CD4-positive, CD25-positive, alpha-beta regulatory T cell (primary cell): ENCODE results near the gene ATAD3A. TPM values are rescaled to one million over a fixed set of nuclear protein-coding genes. Genes with fewer than 3 reads are reported as not detected.
A peak's percentile ranks its signal among the peaks of the same experiment; 100 is the strongest.
"Not testable (repeated sequence)": the region's sequence is repeated elsewhere in the genome, so short reads cannot be mapped to it uniquely, and the experiment has no call there.

ENCODE experiments used
- ATAC-seq, 2 donors: fragments of 150-1000 bp; cut with Tn5 transposase; one replicate each; pipeline ENCODE4 v1.10.0; 2021; ENCODE audit warnings: low read depth in 2 of 2, moderate number of reproducible peaks in 2 of 2, moderate library complexity in 1 of 2
- DNase-seq, 3 donors: peaks; one replicate each; pipeline versions ENCODE4 v3.0.0 to v3.0.0-alpha.2; 2012 to 2022; ENCODE audit warnings: mixed read lengths in 1 of 3
- H3K27ac ChIP-seq: one replicate; pipeline ENCODE4 v1.7.0; 2013; ENCODE audit warnings: mild to moderate bottlenecking, low read length; ENCODE audit not compliant: insufficient read depth, poor library complexity, severe bottlenecking
- H3K27me3 ChIP-seq: one replicate; pipeline ENCODE4 v1.7.0; 2013; ENCODE audit warnings: low read length; ENCODE audit not compliant: control insufficient read depth, insufficient read depth
- H3K36me3 ChIP-seq: one replicate; pipeline ENCODE4 v1.7.0; 2013; ENCODE audit warnings: mild to moderate bottlenecking, low read length, moderate library complexity; ENCODE audit not compliant: control insufficient read depth, insufficient read depth
- H3K4me1 ChIP-seq: 2 replicates; pipeline ENCODE4 v1.7.0; 2013; ENCODE audit warnings: mild to moderate bottlenecking, low read length; ENCODE audit not compliant: insufficient read depth, control insufficient read depth, poor library complexity, severe bottlenecking
- H3K4me3 ChIP-seq: one replicate; pipeline ENCODE4 v1.7.0; 2013; ENCODE audit warnings: low read depth, mild to moderate bottlenecking, low read length, moderate library complexity
- H3K9me3 ChIP-seq, 2 experiments: 1 replicate in 1 of 2; 2 replicates in 1 of 2; pipeline ENCODE4 v1.7.0; 2013; ENCODE audit warnings: low read length in 2 of 2, mild to moderate bottlenecking in 1 of 2, moderate library complexity in 1 of 2; ENCODE audit not compliant: control insufficient read depth in 2 of 2
- H3K27ac Mint-ChIP-seq, 3 donors: one replicate each; pipeline ENCODE4 v1.8.0; 2020 to 2022; ENCODE audit warnings: mild to moderate bottlenecking in 3 of 3, mixed read lengths in 3 of 3, moderate library complexity in 2 of 3
- H3K27me3 Mint-ChIP-seq: one replicate; pipeline ENCODE4 v1.8.0; 2022; ENCODE audit warnings: mild to moderate bottlenecking, mixed read lengths
- H3K36me3 Mint-ChIP-seq: one replicate; pipeline ENCODE4 v1.8.0; 2020; ENCODE audit warnings: mixed read lengths
- H3K4me1 Mint-ChIP-seq, 4 donors: one replicate each; pipeline ENCODE4 v1.8.0; 2020 to 2022; ENCODE audit warnings: mixed read lengths in 4 of 4, mild to moderate bottlenecking in 1 of 4
- H3K4me3 Mint-ChIP-seq, 4 donors: one replicate each; pipeline ENCODE4 v1.8.0; 2020 to 2022; ENCODE audit warnings: mild to moderate bottlenecking in 4 of 4, mixed read lengths in 4 of 4, moderate library complexity in 3 of 4
- H3K9me3 Mint-ChIP-seq, 7 donors: one replicate each; pipeline ENCODE4 v1.8.0; 2020 to 2022; ENCODE audit warnings: mixed read lengths in 7 of 7, mild to moderate bottlenecking in 3 of 7, moderate library complexity in 2 of 7
- polyA plus RNA-seq, 4 donors: library from polyadenylated mRNA; unstranded; fragments of 300-500 nt; fragmentation: Illumina TruSeq; gene quantifications; one replicate each; pipeline ENCODE4 v1.2.3, GENCODE V29; 2021
- total RNA-seq: library from RNA; stranded (reverse); gene quantifications from one replicate; pipeline ENCODE4 v1.2.3, GENCODE V29; 2022

Gene ATAD3A
- total and polyA plus RNA-seq, 5 donors from 2014 or later = 6.2 to 20.0 (median 7.5) TPM

DNA sequence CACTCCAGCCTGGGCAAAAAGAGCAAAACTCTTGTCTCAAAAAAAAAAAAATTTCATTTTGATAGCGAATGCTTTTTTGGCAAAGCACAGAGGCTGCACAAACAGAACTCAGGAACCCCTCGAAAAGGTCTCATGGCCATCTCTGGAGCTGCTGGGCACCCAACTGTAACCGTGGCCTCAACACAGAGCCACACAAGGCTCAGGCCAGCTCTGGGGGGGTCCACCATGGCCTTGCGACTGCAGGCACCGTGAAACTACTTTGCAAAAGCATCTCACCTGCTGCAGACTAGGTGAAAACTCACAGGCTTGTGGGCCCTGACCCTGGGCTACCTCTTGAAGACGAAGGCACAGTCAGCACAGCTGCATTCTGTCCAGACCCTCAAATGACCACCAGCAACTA is 44.5 kb downstream of the ATAD3A start:
- peaks cover 0 to 6% (median 1%) of the 10 kb centered on the region in 4 donors for H3K4me1 Mint-ChIP-seq
- Histone ChIP-seq H3K27ac (no peak overlapping the region), H3K9me3 (no peaks in the 10 kb centered on the region), H3K4me3 (no peak overlapping the region), H3K27me3 (no peaks in the 10 kb centered on the region), H3K4me1 (no peaks in the 10 kb centered on the region), H3K36me3 (peaks cover 6% of the 10 kb centered on the region)
- H3K27ac Mint-ChIP-seq = peak overlapping the region in 1 of 3 donors; percentile 63
- no peaks in the 10 kb centered on the region for H3K36me3 Mint-ChIP-seq
- H3K9me3 Mint-ChIP-seq = peaks cover 0 to 1% (median 0%) of the 10 kb centered on the region in 7 donors
- no peak for DNase-seq
- no peaks in the 10 kb centered on the region for H3K27me3 Mint-ChIP-seq
- H3K4me3 Mint-ChIP-seq = no peak overlapping the region
- no peak for ATAC-seq

DNA sequence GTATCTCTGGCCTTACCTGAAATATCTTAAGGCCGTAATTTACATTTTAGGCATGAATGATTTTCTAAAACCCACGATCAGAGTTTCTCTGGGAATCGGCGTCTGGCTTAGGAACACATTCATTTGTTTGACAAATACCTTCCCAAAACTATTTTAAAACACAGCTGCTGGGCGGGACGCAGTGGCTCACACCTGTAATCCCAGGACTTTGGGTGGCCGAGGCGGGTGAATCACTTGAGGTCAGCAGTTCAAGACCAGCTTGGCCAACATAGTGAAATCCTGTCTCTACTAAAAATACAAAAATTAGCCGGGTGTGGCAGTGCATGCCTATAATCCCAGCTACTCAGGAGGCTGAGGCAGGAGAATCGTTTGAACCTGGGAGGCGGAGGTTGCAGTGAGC is 45.0 kb downstream of the ATAD3A start:
- not testable (repeated sequence) for H3K4me1 Mint-ChIP-seq, H3K36me3 Mint-ChIP-seq, H3K4me3 ChIP-seq, H3K4me1 ChIP-seq, H3K27ac Mint-ChIP-seq, H3K27ac ChIP-seq, H3K27me3 ChIP-seq, H3K9me3 ChIP-seq, H3K4me3 Mint-ChIP-seq, DNase-seq, H3K36me3 ChIP-seq, ATAC-seq, H3K9me3 Mint-ChIP-seq, H3K27me3 Mint-ChIP-seq

DNA sequence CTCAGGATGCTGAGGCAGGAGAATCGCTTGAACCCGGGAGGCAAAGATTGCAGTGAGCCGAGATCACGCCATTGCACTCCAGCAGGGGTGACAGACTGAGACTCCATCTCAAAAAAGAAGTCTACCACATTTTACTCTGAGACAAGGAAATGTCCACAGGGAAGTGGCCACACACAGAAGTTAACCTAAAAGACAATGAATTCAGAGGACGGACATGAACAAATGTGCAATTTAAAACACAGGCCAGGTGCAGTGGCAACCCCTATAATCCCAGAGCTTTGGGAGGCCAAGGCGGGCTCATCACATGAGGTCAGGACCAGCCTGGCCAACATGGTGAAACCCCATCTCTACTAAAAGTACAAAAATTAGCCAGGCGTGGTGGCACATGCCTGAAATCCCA is 45.7 kb downstream of the ATAD3A start:
- H3K27me3 Mint-ChIP-seq, H3K27ac ChIP-seq, ATAC-seq, H3K4me3 ChIP-seq, H3K4me1 ChIP-seq, H3K4me1 Mint-ChIP-seq, H3K9me3 Mint-ChIP-seq, DNase-seq, H3K9me3 ChIP-seq, H3K4me3 Mint-ChIP-seq, H3K27ac Mint-ChIP-seq, H3K36me3 Mint-ChIP-seq, H3K27me3 ChIP-seq: not testable (repeated sequence)
- peaks cover 17% of the 10 kb centered on the region for H3K36me3 ChIP-seq

DNA sequence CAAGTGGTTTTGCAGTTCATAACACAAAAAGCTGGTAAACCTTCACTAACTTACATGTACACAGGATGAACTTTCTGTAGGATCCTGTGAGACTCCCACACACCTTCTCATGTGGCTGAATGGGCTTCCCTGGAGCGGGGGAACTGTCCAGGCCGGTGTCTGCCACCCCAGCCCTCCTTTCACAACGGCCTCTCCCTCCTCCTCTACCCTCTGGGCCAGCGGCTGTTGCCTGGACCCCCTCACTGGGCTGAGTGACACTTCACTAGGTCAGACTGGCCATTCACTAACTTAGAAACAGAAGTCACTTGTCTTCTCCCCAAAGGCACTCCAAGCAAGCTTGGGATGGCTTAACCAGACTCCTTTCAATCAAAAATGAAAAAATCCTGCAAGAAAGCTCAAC is 46.6 kb downstream of the ATAD3A start:
- H3K9me3 ChIP-seq = no peaks in the 10 kb centered on the region
- H3K4me1 ChIP-seq = no peaks in the 10 kb centered on the region
- H3K36me3 Mint-ChIP-seq = peaks cover 9% of the 10 kb centered on the region
- no peak overlapping the region for H3K4me3 ChIP-seq
- no peak for ATAC-seq
- H3K36me3 ChIP-seq = peaks cover 26% of the 10 kb centered on the region
- H3K9me3 Mint-ChIP-seq = peaks cover 0 to 1% (median 0%) of the 10 kb centered on the region in 7 donors
- H3K4me1 Mint-ChIP-seq = peaks cover 0 to 9% (median 3%) of the 10 kb centered on the region in 4 donors
- H3K27me3 ChIP-seq = no peaks in the 10 kb centered on the region
- no peak overlapping the region for H3K4me3 Mint-ChIP-seq
- peak overlapping the region; percentile 76 to 84 (median 83) for H3K27ac Mint-ChIP-seq
- no peak for DNase-seq
- H3K27ac ChIP-seq = no peak overlapping the region
- H3K27me3 Mint-ChIP-seq = no peaks in the 10 kb centered on the region

DNA sequence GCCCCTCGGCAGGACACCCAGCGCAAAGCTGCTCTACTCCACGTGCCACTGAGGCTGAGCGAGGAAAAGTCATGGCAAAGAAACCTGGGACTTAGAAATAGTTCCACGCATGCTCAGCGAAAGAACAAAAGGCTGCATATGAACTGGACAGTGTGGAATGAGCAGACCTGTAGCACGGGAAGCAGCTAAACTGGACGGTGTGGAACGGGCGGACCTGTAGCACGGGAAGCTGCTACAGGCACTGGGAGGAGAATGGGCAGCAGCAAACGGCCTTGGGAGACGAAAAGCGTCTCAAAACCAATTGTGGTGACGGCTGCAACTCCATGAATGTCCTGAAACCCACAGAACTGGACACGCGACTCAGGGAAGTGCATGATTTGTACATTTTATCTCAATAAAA is 47.1 kb downstream of the ATAD3A start:
- peaks cover 14% of the 10 kb centered on the region for H3K36me3 Mint-ChIP-seq
- no peaks in the 10 kb centered on the region for H3K27me3 Mint-ChIP-seq
- H3K27ac Mint-ChIP-seq = peak overlapping the region in 1 of 3 donors; percentile 76
- DNase-seq (no peak), ATAC-seq (no peak)
- Histone ChIP-seq H3K27ac (no peak overlapping the region), H3K36me3 (peaks cover 30% of the 10 kb centered on the region), H3K4me3 (no peak overlapping the region), H3K9me3 (no peaks in the 10 kb centered on the region), H3K27me3 (no peaks in the 10 kb centered on the region), H3K4me1 (no peaks in the 10 kb centered on the region)
- H3K4me3 Mint-ChIP-seq = no peak overlapping the region
- peaks cover 0 to 1% (median 0%) of the 10 kb centered on the region in 7 donors for H3K9me3 Mint-ChIP-seq
- H3K4me1 Mint-ChIP-seq = peaks cover 0 to 9% (median 3%) of the 10 kb centered on the region in 4 donors

DNA sequence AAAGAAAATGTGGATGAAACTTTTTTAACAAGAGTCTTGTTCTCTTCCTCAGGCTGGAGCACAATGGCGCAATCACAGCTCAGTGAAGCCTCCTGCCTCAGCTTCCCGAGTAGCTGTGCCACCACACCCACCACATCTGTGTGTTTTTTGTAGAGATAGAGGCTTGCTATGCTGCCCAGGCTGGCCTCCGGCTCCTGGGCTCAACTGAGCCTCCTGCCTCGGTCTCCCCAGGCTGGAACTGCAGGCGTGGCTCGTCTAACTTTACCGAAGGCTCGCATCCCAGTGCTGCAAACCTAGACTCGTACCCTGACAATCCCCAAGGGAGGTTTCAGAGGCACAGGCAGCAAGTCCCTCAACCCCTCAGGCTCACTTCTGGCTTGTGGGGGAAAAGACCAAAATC is 48.2 kb downstream of the ATAD3A start:
- no peaks in the 10 kb centered on the region for H3K27me3 ChIP-seq
- H3K4me1 Mint-ChIP-seq = peaks cover 0 to 14% (median 8%) of the 10 kb centered on the region in 4 donors
- peaks cover 40% of the 10 kb centered on the region for H3K36me3 ChIP-seq
- H3K4me3 Mint-ChIP-seq = no peak overlapping the region
- no peak for ATAC-seq
- no peak for DNase-seq
- H3K9me3 Mint-ChIP-seq = peaks cover 0 to 1% (median 0%) of the 10 kb centered on the region in 7 donors
- H3K4me1 ChIP-seq = no peaks in the 10 kb centered on the region
- H3K27me3 Mint-ChIP-seq = no peaks in the 10 kb centered on the region
- H3K27ac Mint-ChIP-seq = no peak overlapping the region
- no peaks in the 10 kb centered on the region for H3K9me3 ChIP-seq
- no peak overlapping the region for H3K27ac ChIP-seq
- H3K4me3 ChIP-seq = no peak overlapping the region
- H3K36me3 Mint-ChIP-seq = peaks cover 24% of the 10 kb centered on the region

DNA sequence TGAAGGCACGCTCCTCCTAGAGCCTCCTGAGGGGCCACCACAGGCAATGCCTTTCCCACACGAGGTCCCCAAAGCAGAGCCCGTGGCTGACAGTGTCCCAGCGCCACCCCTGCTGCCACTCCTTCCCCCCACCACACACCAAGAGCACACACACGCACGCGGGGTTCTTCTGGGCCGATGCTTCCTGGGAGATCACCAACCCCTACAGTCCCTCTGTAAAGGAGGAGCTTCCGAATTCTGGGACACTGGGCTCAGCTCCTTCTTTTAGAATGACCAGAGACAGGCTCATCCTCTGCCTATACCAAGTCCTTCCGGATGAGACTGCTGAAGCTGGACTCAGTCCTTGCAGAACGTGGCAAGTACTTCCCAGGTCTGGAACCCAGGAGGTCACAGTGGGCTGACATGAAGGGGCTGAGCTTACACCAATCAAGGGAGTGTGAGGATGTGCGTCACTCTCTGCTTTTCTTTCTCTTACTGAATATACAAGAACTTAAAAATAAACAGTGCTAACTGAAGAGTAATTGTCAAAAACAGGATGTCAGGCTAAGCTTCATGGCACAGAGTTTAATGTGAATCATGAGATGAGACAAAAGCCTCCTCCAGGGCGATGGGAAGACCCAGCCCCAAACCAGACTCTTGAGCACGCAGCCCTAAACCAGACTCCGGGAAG is 50.0 kb downstream of the ATAD3A start:
- ATAC-seq (no peak), DNase-seq (no peak)
- Histone ChIP-seq H3K4me3 (no peak overlapping the region), H3K4me1 (peaks cover 2% of the 10 kb centered on the region), H3K9me3 (no peaks in the 10 kb centered on the region), H3K27me3 (no peaks in the 10 kb centered on the region), H3K36me3 (peaks cover 51% of the 10 kb centered on the region), H3K27ac (no peak overlapping the region)
- H3K9me3 Mint-ChIP-seq = no peaks in the 10 kb centered on the region
- H3K36me3 Mint-ChIP-seq = peaks cover 27% of the 10 kb centered on the region
- no peaks in the 10 kb centered on the region for H3K27me3 Mint-ChIP-seq
- H3K4me1 Mint-ChIP-seq = peaks cover under 1 to 28% (median 17%) of the 10 kb centered on the region in 4 donors
- no peak overlapping the region for H3K4me3 Mint-ChIP-seq
- no peak overlapping the region for H3K27ac Mint-ChIP-seq

DNA sequence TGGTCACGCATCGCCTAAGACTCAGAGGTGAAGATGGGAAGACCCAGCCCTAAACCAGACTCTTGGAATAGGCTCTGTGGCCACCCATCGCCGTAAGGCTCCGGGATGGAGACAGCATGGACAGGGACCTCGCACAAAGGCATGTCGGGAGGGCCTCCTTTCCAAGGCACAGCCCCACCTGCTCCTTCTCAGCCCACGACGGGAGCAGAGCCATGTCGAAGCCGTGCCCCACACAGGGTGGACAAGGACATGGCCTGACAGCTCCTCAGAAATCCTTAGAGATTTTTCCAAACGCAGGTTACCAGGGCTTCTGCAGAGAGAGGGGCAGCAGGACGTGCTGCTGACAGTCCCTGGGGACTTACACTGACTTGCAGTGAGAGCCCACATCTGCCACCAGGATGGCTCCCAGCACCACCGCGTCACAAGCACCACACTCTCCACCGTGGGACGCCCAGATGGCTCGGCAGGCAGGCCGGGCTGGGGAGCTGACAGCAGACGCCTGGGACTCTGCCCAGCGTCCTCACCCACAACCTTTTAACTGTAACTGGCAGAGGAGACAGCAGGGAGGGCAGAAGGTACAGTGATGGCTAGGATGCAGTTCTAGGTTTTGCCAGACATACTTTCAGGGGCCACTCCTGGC is 50.7 kb downstream of the ATAD3A start:
- H3K36me3 ChIP-seq = peaks cover 51% of the 10 kb centered on the region
- H3K9me3 ChIP-seq = no peaks in the 10 kb centered on the region

More for the DNA sequence above, 50.7 kb downstream of the ATAD3A start:
- Mint-ChIP-seq H3K9me3 (no peaks in the 10 kb centered on the region), H3K4me1 (peaks cover 4 to 35% (median 22%) of the 10 kb centered on the region in 4 donors), H3K4me3 (no peak overlapping the region), H3K27me3 (no peaks in the 10 kb centered on the region), H3K27ac (no peak overlapping the region), H3K36me3 (peaks cover 27% of the 10 kb centered on the region)
- DNase-seq = no peak
- ATAC-seq = no peak
- H3K27ac ChIP-seq = no peak overlapping the region
- H3K4me3 ChIP-seq = no peak overlapping the region
- H3K27me3 ChIP-seq = no peaks in the 10 kb centered on the region
- peaks cover 5% of the 10 kb centered on the region for H3K4me1 ChIP-seq
